Measurements from ENCODE around the gene TOR2A.
A peak's percentile ranks its signal among the peaks of the same experiment; 100 is the strongest.

TOR2A gene

GRCh38 chr9:127715470-127716337 is 19.4 kb downstream of the TOR2A start, which contains the start of the genes PTRH1 and TTC16:
Gene PTRH1 (minus strand): TSS chr9:127715663. CDS start chr9:127715639, 24 bp downstream.
Gene TTC16 (plus strand): TSS chr9:127716079. CDS start chr9:127716146, 67 bp downstream.
- peak; percentile 97 for DNase-seq

GRCh38 chr9:127714951-127715469 is 20.1 kb downstream of the TOR2A start:
- peak; percentile 49 for DNase-seq

DNA sequence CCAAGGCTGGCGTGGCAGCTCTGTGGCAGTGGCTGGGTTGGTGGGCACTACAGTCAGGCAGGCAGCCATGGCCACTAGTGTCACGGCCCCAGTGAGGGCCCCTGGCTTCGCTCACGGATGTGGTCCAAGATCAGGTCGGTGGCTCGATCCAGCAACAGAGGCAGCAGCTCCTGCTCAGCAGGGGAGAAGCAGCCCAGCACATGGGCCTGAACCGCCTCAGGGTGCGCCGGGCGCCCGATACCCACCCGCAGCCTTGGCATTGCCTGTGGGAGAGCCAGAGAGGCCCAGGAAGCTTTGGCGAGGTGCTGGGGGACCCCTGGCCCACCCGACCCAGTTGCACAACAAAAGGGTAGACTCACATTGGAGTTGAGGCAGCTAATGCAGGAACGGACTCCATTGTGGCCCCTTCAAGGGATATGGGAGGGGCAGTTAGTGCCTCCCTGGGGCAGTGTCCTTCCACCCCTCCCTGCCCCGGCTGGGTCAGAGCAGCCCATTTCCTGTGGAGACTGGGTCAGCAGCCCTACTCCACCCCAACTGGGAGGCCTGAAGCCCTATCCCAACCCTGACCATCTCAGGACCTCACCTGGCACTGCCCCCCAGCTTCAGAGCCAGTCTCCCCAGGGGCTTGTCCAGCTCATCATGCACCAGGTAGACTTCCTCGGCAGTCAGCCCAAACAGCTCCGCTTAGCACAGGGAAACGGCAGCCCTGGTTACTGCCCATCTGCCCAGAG is 20.9 kb downstream of the TOR2A start:
- no peak for DNase-seq

GRCh38 chr9:127712867-127713266 is 22.2 kb downstream of the TOR2A start:
- no peak for DNase-seq

DNA sequence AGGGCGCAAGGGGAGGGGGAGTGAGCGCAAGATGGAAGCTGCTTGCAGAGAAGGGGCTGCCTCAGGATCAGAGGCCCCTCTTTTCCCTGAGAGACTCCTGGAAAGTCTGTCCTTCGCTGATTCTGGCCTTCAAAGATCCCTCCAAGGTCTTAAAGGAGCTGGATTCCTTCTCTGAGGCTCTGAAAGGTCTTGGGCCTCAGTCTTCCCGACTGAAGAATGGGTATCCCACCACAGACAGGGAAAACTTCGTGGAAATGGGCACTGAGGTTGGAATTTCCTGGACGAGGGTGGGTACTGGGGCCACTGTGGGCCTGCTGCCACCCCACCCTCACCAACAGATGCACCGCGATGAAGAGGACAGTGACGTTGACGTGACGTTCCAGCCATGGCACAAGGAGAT is 22.7 kb downstream of the TOR2A start:
- DNase-seq, result no peak

GRCh38 chr9:127711831-127712274 is 23.2 kb downstream of the TOR2A start:
- DNase-seq, result no peak

- DNase-seq, result no peak
Observed at GRCh38 chr9:127711226-127711701, 23.8 kb downstream of the TOR2A start.

DNA sequence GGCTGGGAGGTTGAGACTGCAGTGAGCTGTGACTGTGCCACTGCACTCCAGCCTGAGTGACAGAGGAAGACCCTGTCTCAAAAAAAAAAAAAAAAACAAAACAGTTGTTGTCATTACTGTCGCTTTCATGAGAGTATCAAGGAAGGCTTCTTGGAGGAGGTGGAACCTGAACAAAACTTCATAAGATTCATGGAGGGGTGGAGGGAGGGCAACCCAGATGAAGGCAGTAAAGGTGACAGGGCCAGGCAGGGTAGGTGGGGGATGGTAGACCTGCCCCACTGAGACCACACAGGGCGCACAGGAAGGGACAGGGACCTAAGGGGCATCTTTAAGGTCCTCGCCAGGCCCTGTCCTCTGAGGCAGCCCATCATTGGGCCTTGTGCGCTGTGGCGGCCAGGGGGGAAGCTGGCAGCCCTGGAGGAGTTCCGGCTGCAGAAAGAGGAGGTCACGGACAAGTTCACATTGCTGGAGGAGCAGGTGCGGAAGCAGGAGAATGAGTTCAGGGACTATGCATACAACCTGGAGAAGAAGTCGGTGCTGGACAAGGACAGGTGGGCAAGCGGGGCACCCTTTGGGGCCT is 24.8 kb downstream of the TOR2A start:
- no peak for DNase-seq

GRCh38 chr9:127708952-127709587 is 26.0 kb downstream of the TOR2A start:
- DNase-seq, result no peak

GRCh38 chr9:127707766-127708165 is 27.3 kb downstream of the TOR2A start:
- no peak for DNase-seq

GRCh38 chr9:127706836-127707241 is 28.3 kb downstream of the TOR2A start, which contains the start of gene CFAP157:
Gene CFAP157 (plus strand): TSS chr9:127706988. CDS start chr9:127707032, 44 bp downstream.
- no peak for DNase-seq

- DNase-seq, result no peak
Observed at GRCh38 chr9:127705577-127706379, 29.3 kb downstream of the TOR2A start.

DNA sequence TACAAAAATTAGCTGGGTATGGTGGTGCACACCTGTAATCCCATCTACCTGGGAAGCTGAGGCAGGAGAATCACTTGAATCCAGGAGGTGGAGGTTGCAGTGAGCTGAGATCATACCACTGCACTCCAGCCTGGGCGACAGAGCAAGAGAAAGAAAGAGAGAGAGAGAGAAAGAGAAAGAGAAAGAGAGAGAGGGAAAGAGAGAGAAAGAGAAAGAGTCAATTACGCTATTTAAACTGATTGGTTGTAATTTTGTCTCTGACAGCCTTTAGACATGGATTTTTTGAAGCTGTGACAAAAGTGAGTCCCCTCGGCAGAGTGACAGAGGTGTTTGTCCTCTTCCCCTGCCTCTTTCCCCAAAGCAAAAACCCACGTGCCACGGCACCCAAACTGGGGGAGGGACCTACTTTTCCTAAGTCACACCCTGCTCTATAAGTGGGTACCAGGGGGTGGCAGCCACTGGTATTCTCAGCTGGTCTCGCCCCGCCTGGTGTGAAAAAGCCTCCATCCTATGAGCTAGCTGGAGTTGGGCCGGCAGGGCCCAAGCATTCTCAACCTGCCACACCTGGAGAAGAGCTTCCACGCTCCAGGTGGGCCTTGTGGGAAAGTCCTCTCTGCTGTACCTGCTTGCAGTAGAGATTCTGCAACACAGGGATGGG is 31.7 kb downstream of the TOR2A start:
- DNase-seq, result no peak

DNA sequence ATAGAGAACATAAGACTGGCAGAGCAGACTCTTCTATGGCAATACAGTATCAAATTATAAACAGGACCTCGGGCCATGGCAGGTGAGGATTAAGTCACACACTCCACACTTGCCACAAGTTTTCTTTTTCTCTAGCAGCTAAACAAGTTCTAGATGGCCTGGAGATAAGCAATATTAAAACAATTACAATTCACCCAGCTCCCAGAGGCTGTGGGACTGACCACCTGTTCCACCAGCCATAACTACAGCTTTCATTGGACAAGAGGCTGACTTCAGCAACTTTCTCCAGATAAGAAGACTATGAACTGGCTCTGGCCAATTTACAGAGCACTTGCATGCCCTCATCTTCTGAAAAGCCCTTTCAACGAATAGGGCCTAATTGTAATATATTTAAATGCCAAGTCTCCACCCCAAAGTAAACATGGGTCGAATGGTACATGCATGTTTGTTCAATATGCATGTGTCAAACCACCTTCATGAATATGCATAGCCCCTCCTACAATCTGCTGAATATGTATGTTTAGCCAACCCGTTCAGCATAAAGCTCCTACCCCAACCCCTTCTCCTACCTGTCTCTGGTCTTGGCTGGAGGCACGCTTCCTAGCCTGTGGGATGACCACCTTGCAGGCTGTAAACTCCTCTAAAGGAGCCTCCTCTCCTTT is 34.4 kb downstream of the TOR2A start:
- DNase-seq, result no peak

- DNase-seq, result no peak
Observed at GRCh38 chr9:127700140-127700539, 35.0 kb downstream of the TOR2A start.

DNA sequence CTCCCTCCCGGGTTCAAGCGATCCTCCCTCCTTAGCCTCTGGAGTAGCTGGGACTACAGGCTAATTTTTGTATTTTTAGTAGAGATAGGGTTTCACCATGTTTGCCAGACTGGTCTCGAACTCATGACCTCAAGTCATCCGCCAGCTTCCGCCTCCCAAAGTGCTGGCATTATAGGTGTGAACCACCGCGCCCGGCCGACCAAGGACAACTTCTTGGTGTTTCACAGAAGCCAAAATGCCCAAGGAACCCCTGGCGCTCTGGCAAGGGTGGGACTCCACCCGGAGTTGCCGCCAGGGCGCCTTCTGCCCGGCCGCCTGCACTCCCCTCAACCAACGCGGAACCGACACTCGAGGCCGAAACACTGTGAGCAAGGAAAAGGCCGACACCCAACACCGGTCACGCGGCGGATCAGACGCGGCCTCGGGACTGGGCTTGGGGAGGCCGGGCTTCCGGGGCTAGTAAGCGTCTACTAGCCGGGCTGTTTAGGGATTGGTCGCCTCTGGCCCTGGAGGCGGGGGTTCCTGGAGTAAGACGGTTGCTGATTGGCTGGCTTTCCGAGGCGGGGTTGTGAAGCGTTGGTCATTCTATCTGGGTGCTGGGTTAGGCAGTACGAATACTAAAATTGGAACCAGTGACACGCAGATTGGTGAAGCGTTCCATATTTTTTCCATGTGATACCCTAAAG is 36.0 kb downstream of the TOR2A start:
- peak; percentile 86 for DNase-seq

DNA sequence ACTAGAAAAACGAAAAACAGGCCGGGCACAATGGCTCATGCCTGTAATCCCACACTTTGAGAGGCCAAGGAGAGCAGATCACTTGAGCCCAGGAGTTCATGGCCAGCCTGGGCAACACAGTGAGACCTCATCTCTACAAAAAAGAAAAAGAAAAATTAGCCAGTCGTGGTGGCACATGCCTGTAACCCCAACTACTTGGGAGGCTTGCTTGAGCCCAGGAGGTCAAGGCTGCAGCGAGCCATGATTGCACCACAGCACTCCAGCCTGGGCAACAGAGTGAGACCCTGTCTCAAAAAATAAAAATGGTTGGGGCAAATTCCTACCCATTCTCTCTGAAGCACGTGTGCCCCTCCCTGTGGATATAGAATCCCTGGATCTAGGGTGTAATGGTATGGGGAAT is 36.7 kb downstream of the TOR2A start:
- no peak for DNase-seq

DNA sequence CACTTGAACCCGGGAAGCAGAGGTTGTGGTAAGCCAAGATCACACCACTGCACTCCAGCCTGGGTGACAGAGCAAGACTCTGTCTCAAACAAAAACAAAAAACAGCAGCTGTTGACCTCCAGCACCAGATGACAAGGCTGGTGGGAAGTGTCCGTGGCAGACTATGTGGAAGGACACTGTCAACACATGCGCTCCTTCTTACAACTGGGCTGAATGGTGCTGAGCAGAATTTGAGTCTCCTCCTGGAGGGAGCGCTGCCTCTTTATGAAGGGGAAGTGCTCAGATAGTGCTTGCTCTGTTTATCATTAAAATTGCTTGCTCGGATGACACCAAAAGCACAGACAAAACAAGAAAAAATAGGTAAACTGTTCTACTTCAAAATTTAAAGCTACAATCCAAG is 37.5 kb downstream of the TOR2A start:
- no peak for DNase-seq

DNA sequence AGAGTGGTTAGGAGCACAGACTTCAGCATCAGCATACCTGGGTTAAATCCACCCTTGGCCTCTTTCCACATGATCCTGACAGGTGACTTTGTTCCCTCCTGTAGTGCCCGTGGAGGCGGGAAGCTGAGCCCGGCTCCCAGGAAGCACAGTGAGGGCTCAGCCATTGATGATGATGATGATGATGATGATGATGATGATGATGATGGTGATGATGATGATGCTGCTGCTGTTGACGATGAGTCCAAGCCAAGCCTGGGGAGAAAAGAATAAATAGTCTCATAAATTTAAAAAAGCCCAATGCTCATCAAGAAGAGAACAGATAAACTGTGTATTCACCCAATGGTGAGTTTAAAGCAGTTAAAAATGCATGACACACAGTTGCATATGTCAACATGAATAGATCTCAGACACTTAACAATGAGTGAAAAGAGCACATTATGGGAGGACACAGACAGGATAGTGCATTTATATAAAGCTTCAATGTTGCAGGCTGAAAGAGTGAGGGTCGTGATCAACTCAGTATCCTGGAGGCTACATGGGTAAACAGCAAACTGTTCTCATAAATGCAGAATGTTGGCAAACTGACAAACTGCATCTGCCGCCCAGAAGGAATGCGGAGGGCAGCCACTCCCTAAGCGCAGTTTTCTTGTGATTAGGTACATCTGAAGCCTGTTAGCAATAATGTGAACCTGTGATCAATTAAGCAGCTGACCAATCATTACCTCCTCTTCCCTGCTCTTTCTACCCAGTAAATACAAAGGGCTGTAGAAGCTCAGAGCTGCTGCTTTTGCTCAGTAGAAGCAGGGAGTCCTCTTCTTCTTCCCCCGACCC is 40.0 kb downstream of the TOR2A start:
- no peak for DNase-seq

Measured in activated CD4-positive, CD25-positive, alpha-beta regulatory T cell treated with anti-CD3 and anti-CD28 coated beads, Interleukin-2, amount 50 U/mL, for 72 hours (primary cell).